SH-SY5Y (cell line): Measurements from ENCODE around the gene POLE3.

ENCODE experiments used
- GATA2 ChIP-seq: IDR thresholded peaks from 2 replicates; pipeline ENCODE4 v1.6.1; 2011; ENCODE audit warnings: mild to moderate bottlenecking, low read depth, low read length
- GATA3 ChIP-seq: IDR thresholded peaks from 2 replicates; pipeline ENCODE4 v1.6.1; 2011; ENCODE audit warnings: low read depth, mild to moderate bottlenecking, low read length, moderate library complexity

Gene POLE3

GRCh38 chr9:113369855-113370140 is 40.7 kb downstream of the POLE3 start:
- TF ChIP-seq GATA2 (no peak), GATA3 (no peak)

- TF ChIP-seq GATA3 (no peak), GATA2 (no peak)
These were observed 41.3 kb downstream of the POLE3 start for GRCh38 chr9:113368982-113369854.

DNA sequence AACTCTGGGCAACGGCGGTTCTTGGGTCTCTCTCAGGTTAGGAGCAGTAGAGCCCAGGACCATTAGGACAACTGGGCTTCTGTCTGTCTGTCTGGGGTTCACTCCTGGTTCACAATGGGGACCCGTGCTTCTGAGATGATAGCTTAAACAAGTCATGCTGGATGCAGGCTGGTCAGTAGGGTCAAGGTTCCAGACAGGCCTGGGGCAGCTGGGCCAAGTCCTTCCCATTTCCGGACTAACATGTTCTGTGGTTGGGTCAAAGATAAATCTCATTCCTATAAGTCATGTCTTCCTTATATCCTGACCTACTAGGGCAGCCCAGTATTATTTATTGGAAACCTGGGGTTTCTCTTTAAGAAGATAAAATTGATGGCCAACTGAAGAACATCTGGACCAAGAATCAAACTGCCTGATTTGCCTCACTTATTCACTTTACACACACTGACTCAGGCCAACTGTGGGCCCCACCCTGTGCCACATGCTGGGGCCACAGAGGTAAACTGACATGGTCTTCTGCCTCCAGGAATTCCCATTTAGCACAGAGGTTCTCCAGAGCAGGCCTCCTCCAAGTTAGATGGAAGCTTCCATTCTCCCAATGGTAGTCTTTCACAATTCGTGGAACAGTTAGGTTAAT is 42.0 kb downstream of the POLE3 start:
- TF ChIP-seq GATA3 (no peak), GATA2 (no peak)

DNA sequence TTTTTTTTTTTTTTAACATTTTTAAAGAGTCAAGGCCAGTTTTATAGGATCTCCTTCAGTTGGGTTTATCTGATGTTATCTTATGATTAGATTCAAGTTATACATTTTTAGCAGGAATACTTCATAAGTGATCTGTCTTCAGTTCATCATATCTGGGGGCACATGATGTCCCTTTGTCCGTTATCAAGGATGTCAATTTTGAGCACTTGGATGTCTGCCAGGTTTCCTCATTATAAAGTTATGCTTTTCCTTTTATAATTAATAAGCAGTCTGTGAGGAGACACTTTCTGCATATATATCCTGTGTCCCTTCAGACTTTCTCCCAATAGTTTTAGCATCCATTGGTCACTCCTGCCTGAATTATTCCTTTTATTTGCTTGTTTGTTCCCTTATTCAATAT is 45.5 kb downstream of the POLE3 start:
- TF ChIP-seq GATA2 (no peak), GATA3 (no peak)

DNA sequence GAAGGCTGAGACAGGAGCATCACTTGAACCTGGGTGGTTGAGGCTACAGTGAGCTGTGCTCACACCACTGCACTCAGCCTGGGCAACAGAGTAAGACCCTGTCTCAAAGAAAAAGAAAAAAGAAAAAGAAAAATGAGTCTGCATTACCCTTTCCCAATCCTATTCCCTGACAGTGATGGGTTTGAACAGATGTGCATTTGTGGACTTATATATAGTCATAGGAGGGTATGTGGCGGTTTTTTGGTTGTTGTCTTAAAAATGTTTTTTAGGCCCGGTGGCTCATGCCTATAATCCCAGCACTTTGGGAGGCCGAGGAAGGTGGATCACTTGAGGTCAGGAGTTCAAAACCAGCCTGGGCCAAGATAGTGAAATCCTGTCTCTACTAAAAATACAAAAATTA is 47.1 kb downstream of the POLE3 start:
- TF ChIP-seq GATA3 (no peak), GATA2 (no peak)

DNA sequence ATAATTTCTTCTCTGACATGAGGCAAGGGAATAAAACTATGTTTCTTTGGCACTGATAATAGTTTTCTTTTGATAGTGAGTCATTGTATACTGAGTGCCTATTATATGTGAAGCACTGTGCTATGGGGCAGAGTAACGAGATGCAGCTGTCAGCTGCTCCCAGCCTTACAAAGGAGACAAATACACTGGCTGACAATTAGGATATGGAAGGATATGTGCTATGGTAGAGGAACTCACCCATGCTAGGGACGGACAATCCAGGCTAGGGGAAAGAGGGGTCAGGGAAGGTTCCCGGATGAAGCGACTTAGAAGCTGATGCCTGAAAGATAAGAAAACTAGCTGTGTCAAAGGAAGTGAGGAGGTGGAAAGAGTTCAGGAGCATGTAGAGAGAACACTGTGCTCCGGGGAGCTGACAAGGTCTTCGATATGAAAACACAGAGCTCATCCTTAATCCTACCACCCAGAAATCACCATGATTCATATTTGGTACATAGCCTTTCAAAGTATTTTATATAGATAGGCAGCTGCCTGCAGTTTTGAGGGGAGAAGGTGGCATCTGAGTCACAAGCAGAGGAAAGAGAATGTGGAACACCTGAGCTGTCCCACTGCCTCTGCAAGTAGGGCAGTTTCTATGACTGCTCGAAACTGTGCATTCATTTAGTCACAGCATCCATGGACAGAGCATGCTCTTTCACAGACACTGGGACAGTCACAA is 49.0 kb downstream of the POLE3 start:
- no peak for TF ChIP-seq GATA3
- no peak for TF ChIP-seq GATA2

DNA sequence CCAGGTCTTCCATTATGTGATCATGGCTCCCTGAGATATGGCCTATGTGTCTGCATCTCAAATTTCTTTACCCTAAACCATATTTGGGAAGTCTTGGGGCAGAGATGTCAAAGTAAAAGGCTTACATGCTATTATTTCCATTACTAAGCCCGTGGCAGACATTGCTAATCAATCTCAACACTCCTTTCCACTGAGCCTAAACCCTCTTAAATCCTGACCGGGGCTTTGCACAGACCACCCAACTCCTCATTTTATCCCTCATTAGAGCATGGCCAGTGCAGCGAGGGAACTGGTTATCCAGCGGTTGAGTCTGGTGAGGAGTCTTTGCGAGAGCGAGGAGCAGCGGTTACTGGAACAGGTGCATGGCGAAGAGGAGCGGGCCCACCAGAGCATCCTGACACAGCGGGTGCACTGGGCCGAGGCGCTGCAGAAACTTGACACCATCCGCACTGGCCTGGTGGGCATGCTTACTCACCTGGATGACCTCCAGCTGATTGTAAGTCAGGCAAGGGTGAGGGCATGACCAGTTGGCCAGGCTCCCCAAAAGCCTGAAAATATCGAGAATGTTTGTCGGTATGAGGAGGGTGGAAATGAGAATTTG is 50.1 kb downstream of the POLE3 start:
- no peak for TF ChIP-seq GATA2
- TF ChIP-seq GATA3: no peak

DNA sequence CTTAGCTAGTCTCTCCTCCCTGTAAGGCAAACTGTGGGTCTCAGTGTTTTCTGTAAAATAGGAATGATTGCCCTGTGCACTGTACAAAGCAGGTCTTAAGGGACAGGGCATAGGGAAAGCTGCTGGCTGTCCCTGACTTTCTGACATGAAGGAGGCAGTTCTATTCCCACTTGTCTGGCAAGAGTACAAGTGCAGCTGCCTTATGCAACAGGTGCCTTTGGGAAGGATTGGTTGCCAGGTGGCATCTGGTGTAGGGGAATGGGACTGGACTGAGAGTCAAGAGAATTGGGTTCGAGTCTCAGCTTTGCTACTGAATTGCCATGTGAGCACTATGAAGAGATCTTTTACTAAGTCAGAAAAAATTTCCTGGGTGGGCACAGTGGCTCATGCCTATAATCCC is 51.1 kb downstream of the POLE3 start:
- TF ChIP-seq GATA2: no peak
- TF ChIP-seq GATA3: no peak
